Neural progenitor cell (in vitro differentiated cells): ENCODE results near the gene RAMP3. TPM values are rescaled to one million over a fixed set of nuclear protein-coding genes. Genes with fewer than 3 reads are reported as not detected.

ENCODE experiments used
- DNase-seq: peaks from one replicate; pipeline ENCODE4 v3.0.0-alpha.2; 2016; ENCODE audit warnings: low spot score
- H2AFZ ChIP-seq: fragments of 200-600 bp; sonication (generic); replicated peaks from 2 replicates; pipeline ENCODE4 v1.6.1; 2016; ENCODE audit warnings: antibody characterized with exemption
- H3F3A ChIP-seq: fragments of 200-600 bp; sonication (generic); 2 replicates; pipeline ENCODE4 v1.6.1; 2016; ENCODE audit warnings: antibody characterized with exemption, low read depth
- H3K27ac ChIP-seq: fragments of 200-600 bp; sonication (generic); 2 replicates; pipeline ENCODE4 v1.5.1; 2016; ENCODE audit warnings: mild to moderate bottlenecking
- H3K27me3 ChIP-seq: fragments of 200-600 bp; sonication (generic); 2 replicates; pipeline ENCODE4 v1.6.1; 2016; ENCODE audit warnings: mild to moderate bottlenecking, moderate library complexity
- H3K36me3 ChIP-seq: fragments of 200-600 bp; sonication (generic); 2 replicates; pipeline ENCODE4 v1.5.1; 2016
- H3K4me1 ChIP-seq: fragments of 200-600 bp; sonication (generic); 2 replicates; pipeline ENCODE4 v1.6.1; 2016; ENCODE audit warnings: mixed run types
- H3K4me2 ChIP-seq: fragments of 200-600 bp; sonication (generic); 2 replicates; pipeline ENCODE4 v1.6.1; 2016
- H3K4me3 ChIP-seq: fragments of 200-600 bp; sonication (generic); 2 replicates; pipeline ENCODE4 v1.5.1; 2016
- H3K79me2 ChIP-seq: fragments of 200-600 bp; sonication (generic); 2 replicates; pipeline ENCODE4 v1.6.1; 2016; ENCODE audit warnings: low read depth
- H3K9ac ChIP-seq: fragments of 200-600 bp; sonication (generic); 2 replicates; pipeline ENCODE4 v1.6.1; 2016
- H3K9me3 ChIP-seq: fragments of 200-600 bp; sonication (generic); 2 replicates; pipeline ENCODE4 v1.5.1; 2016; ENCODE audit warnings: low read depth
- H4K20me1 ChIP-seq: fragments of 200-600 bp; sonication (generic); 2 replicates; pipeline ENCODE4 v1.6.1; 2016; ENCODE audit warnings: low read depth
- H3K27ac Mint-ChIP-seq: 3 replicates; pipeline ENCODE4 v1.8.0; 2021; ENCODE audit warnings: mixed read lengths
- H3K27me3 Mint-ChIP-seq: 2 replicates; pipeline ENCODE4 v1.8.0; 2022; ENCODE audit warnings: low read depth, mild to moderate bottlenecking, inconsistent platforms, moderate library complexity, mixed read lengths; ENCODE audit not compliant: insufficient read depth
- H3K36me3 Mint-ChIP-seq: 3 replicates; pipeline ENCODE4 v1.8.0; 2021; ENCODE audit warnings: mixed read lengths
- H3K4me1 Mint-ChIP-seq: 3 replicates; pipeline ENCODE4 v1.8.0; 2021; ENCODE audit warnings: mixed read lengths
- H3K4me3 Mint-ChIP-seq: 3 replicates; pipeline ENCODE4 v1.8.0; 2021; ENCODE audit warnings: mild to moderate bottlenecking, moderate library complexity, mixed read lengths
- H3K9me3 Mint-ChIP-seq: 3 replicates; pipeline ENCODE4 v1.8.0; 2020; ENCODE audit warnings: mixed read lengths
- EZH2 ChIP-seq: fragments of 200-600 bp; sonication (generic); IDR thresholded peaks from 2 replicates; pipeline ENCODE4 v1.6.1; 2017; ENCODE audit warnings: antibody characterized with exemption, mild to moderate bottlenecking, moderate library complexity
- EZH2phosphoT487 ChIP-seq: fragments of 200-600 bp; sonication (generic); IDR thresholded peaks from 2 replicates; pipeline ENCODE4 v1.6.1; 2017; ENCODE audit warnings: antibody characterized with exemption
- total RNA-seq: library from RNA; depleted of rRNA; stranded (reverse); fragments of >200 nt; gene quantifications from 2 replicates; pipeline ENCODE4 v1.2.3, GENCODE V29; 2015; ENCODE audit warnings: low replicate concordance
- TF ChIP-seq, protein P1 (sequence below): fragments of 200-600 bp; sonication (generic); IDR thresholded peaks from 2 replicates; pipeline ENCODE4 v1.5.1; 2017; ENCODE audit warnings: antibody characterized with exemption, mild to moderate bottlenecking

RAMP3 gene
- total RNA-seq, 1 donor from 2014 or later = not detected

DNA sequence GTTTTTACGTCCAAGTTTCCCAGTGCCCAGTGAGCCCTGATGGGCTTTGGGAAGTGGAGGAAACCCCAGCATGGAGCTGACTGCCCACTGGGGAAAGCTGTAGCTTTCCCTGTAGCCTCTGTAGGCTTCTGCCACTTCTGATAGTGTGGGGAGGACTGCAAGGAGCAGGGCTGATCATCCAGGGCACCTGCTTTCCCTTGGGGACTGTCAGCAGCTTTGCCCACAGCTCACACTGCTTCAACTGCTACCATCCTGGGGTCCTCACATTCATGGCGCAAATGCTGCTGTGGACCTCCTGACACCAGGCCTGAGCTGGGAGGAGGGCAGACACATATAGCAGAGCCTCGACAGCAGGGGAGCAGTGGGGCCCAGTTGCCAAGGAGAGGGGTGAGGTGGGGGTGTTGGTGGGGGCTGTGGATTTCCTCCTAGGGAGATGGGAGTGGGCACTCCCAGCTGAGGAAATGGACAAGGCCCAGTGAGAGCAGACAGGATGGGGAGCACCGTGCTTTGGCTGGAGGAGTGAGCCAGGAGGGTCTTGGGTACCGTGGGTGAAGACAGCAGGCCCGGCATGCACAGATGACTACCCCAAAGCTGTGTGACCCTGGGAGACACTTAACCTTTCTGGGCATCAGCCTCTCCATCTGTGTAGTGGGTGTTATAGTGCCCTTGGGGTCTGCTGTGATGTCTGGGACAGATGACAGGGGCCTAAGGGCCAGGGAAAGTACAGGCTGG is 16.2 kb downstream of the RAMP3 start:
- no peaks in the 10 kb centered on the region for H4K20me1 ChIP-seq
- no peak overlapping the region for H3K4me3 Mint-ChIP-seq
- no peak overlapping the region for H3K27ac ChIP-seq
- H3K4me1 Mint-ChIP-seq = no peaks in the 10 kb centered on the region
- no peaks in the 10 kb centered on the region for H3K79me2 ChIP-seq
- no peaks in the 10 kb centered on the region for H3F3A ChIP-seq
- H3K4me2 ChIP-seq = no peak overlapping the region
- H3K9me3 Mint-ChIP-seq = no peaks in the 10 kb centered on the region
- peaks cover 9% of the 10 kb centered on the region for H3K27me3 Mint-ChIP-seq
- no peaks in the 10 kb centered on the region for H3K27me3 ChIP-seq
- no peak overlapping the region for H2AFZ ChIP-seq
- H3K9ac ChIP-seq = no peak overlapping the region
- H3K27ac Mint-ChIP-seq = no peak overlapping the region
- no peak for DNase-seq
- no peaks in the 10 kb centered on the region for H3K36me3 ChIP-seq
- H3K36me3 Mint-ChIP-seq = no peaks in the 10 kb centered on the region
- no peaks in the 10 kb centered on the region for H3K4me1 ChIP-seq
- no peak overlapping the region for H3K4me3 ChIP-seq
- TF ChIP-seq, protein P1, sequence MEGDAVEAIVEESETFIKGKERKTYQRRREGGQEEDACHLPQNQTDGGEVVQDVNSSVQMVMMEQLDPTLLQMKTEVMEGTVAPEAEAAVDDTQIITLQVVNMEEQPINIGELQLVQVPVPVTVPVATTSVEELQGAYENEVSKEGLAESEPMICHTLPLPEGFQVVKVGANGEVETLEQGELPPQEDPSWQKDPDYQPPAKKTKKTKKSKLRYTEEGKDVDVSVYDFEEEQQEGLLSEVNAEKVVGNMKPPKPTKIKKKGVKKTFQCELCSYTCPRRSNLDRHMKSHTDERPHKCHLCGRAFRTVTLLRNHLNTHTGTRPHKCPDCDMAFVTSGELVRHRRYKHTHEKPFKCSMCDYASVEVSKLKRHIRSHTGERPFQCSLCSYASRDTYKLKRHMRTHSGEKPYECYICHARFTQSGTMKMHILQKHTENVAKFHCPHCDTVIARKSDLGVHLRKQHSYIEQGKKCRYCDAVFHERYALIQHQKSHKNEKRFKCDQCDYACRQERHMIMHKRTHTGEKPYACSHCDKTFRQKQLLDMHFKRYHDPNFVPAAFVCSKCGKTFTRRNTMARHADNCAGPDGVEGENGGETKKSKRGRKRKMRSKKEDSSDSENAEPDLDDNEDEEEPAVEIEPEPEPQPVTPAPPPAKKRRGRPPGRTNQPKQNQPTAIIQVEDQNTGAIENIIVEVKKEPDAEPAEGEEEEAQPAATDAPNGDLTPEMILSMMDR = no peak
- TF ChIP-seq EZH2 = no peak
- no peak for TF ChIP-seq EZH2phosphoT487
- no peaks in the 10 kb centered on the region for H3K9me3 ChIP-seq

DNA sequence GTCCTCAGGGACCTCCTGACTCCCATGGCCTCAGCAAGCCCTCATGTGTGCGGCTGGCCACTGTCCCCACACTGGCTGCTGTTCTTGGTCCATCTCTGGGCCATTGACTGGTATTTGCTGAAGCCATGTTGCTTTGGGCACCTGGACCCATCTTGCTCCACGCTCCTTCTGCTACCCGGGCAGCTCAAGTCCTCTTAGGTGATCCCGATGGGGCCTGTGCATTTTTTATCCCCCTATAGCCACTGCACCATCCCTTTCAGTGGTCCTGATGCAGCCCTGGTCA is 16.7 kb downstream of the RAMP3 start:
- Mint-ChIP-seq H3K36me3 (no peaks in the 10 kb centered on the region), H3K4me1 (no peaks in the 10 kb centered on the region), H3K4me3 (no peak overlapping the region), H3K27me3 (peaks cover 9% of the 10 kb centered on the region), H3K27ac (no peak overlapping the region), H3K9me3 (no peaks in the 10 kb centered on the region)
- TF ChIP-seq, protein P1 = no peak
- TF ChIP-seq EZH2phosphoT487 = no peak
- no peak for TF ChIP-seq EZH2
- Histone ChIP-seq H2AFZ (no peak overlapping the region), H3K9ac (no peak overlapping the region), H3K9me3 (no peaks in the 10 kb centered on the region), H3K36me3 (no peaks in the 10 kb centered on the region), H3F3A (no peaks in the 10 kb centered on the region), H3K4me2 (no peak overlapping the region), H4K20me1 (no peaks in the 10 kb centered on the region), H3K4me1 (no peaks in the 10 kb centered on the region), H3K27me3 (no peaks in the 10 kb centered on the region), H3K79me2 (no peaks in the 10 kb centered on the region), H3K4me3 (no peak overlapping the region), H3K27ac (no peak overlapping the region)
- no peak for DNase-seq

DNA sequence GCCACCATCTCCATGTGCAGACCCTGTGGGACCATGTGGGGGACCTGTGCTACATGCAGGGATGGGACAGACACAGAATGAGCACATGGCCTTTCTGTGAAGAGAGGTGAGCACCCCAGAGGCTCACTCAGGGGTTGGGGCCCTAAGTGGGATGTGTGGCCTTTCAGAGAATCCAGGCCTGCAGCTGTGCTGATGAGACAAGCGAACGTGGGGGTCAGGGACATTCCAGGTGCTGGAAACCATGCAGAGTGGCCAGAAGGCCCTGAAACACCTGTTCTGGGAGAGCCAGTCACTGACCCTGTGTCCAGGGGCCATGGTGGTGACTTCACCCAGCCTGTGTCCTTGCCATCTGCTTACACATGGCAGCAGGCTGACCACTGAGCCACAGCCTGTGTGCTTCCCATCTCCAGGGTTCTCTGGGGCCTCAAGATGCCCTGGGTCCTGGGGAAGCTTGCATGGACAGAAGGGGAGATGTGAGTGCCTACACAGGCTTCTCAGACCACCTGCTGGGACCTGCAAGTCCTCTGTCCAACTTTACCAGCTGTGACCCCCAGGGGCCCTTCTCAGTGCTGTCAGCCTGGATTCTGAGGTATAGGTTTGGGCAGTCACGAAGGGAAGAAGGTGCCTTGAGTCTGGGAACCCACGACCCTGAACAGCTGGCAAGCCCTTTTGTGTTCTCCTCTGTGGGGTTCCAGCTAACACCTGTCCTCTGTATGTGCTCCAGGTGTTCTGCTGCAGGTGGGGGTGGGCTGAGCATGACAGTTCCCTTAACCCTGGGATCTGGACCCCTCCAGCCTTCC is 17.6 kb downstream of the RAMP3 start:
- no peaks in the 10 kb centered on the region for H3K79me2 ChIP-seq
- H3K9me3 ChIP-seq = no peaks in the 10 kb centered on the region
- H2AFZ ChIP-seq = no peak overlapping the region
- H3K9ac ChIP-seq = no peak overlapping the region
- no peaks in the 10 kb centered on the region for H3K36me3 ChIP-seq
- no peaks in the 10 kb centered on the region for H4K20me1 ChIP-seq
- H3K4me2 ChIP-seq = no peak overlapping the region
- no peaks in the 10 kb centered on the region for H3F3A ChIP-seq
- DNase-seq = no peak
- peaks cover 7% of the 10 kb centered on the region for H3K27me3 Mint-ChIP-seq
- H3K4me3 Mint-ChIP-seq = no peak overlapping the region
- H3K4me1 ChIP-seq = no peaks in the 10 kb centered on the region
- H3K4me1 Mint-ChIP-seq = no peaks in the 10 kb centered on the region
- H3K4me3 ChIP-seq = no peak overlapping the region
- H3K36me3 Mint-ChIP-seq = no peaks in the 10 kb centered on the region
- TF ChIP-seq EZH2 = no peak
- TF ChIP-seq EZH2phosphoT487 = no peak
- TF ChIP-seq, protein P1 = no peak
- H3K27me3 ChIP-seq = no peaks in the 10 kb centered on the region
- H3K27ac ChIP-seq = no peak overlapping the region
- H3K27ac Mint-ChIP-seq = no peak overlapping the region
- H3K9me3 Mint-ChIP-seq = no peaks in the 10 kb centered on the region
